Right lobe of liver (tissue), 6 donors: ENCODE measurements around the gene NRL. TPM values are rescaled to one million over a fixed set of nuclear protein-coding genes. Genes with fewer than 3 reads are reported as not detected.
A peak's percentile ranks its signal among the peaks of the same experiment; 100 is the strongest.
"Not testable (repeated sequence)": the region's sequence is repeated elsewhere in the genome, so short reads cannot be mapped to it uniquely, and the experiment has no call there.

ENCODE experiments used
- ATAC-seq, 4 donors: fragments of 200-7000 bp; cut with Tn5 transposase; one replicate each; pipeline ENCODE4 v1.9.1; 2020; ENCODE audit warnings: mild to moderate bottlenecking in 4 of 4, moderate library complexity in 4 of 4
- DNase-seq, 3 donors: peaks; one replicate each; pipeline ENCODE4 v3.0.0-alpha.2; 2020
- H3K27ac ChIP-seq, 3 donors: fragments of 200-600 bp; one replicate each; pipeline ENCODE4 v1.8.0; 2022
- H3K27me3 ChIP-seq, 2 donors: fragments of 200-600 bp; one replicate each; pipeline ENCODE4 v1.8.0; 2022
- H3K36me3 ChIP-seq, 4 donors: fragments of 200-600 bp; sonication (generic) in 1 of 4; one replicate each; pipeline versions ENCODE4 v1.5.1 to v1.8.0; 2017 to 2022; ENCODE audit warnings: control low read depth in 1 of 4
- H3K4me1 ChIP-seq, 4 donors: fragments of 200-600 bp; sonication (generic) in 1 of 4; one replicate each; pipeline versions ENCODE4 v1.5.1 to v1.8.0; 2017 to 2022; ENCODE audit warnings: control low read depth in 1 of 4
- H3K4me3 ChIP-seq, 3 donors: fragments of 200-600 bp; one replicate each; pipeline ENCODE4 v1.8.0; 2022
- H3K9me3 ChIP-seq, 4 donors: fragments of 200-600 bp; sonication (generic) in 1 of 4; one replicate each; pipeline versions ENCODE4 v1.5.1 to v1.8.0; 2017 to 2022; ENCODE audit warnings: control low read depth in 1 of 4
- CTCF ChIP-seq, 4 donors: fragments of 200-600 bp in 3 of 4; fragments of 450-650 bp in 1 of 4; IDR thresholded peaks; one replicate each; pipeline versions ENCODE4 v1.5.1 to v1.8.0; 2016 to 2022; ENCODE audit warnings: antibody characterized with exemption in 4 of 4, mild to moderate bottlenecking in 2 of 4
- POLR2A ChIP-seq: fragments of 450-650 bp; IDR thresholded peaks from one replicate; pipeline ENCODE4 v1.6.1; 2017; ENCODE audit warnings: antibody characterized with exemption, mild to moderate bottlenecking
- WGBS: methylation state at CpG from one replicate; pipeline ENCODE4 v1.1.6; 2018; ENCODE audit warnings: low coverage, low lambda C conversion rate; ENCODE audit not compliant: insufficient coverage; ENCODE audit errors: missing lambda C conversion rate; 5-methylcytosine and 5-hydroxymethylcytosine counted together
- intact Hi-C, 2 donors: fragments of 100-400 bp; cut with DNase I; formaldehyde crosslinking; loops; one replicate each; pipeline versions ENCODE4 v1.11.2 to v1.14.1; 2022
- total RNA-seq, 6 experiments: library from RNA; depleted of rRNA in 2 of 6; stranded (reverse); fragments of >200 nt in 2 of 6; fragmentation: NEBNext Ultra II Directional in 3 of 6; extraction: Animal tissue kit (Norgen Biotek cat#: 25700) in 3 of 6; gene quantifications; one replicate each; pipeline versions ENCODE4 v1.1.0 to v1.2.4, GENCODE V29; 2016 to 2023
- donor health status: DM: no; HTN: yes; CAD: no.
- donor health status: DM: no; HTN: no; CAD: no.
- donor health status: DM: no; HTN: no; CAD: no.
- donor health status: DM: no; HTN: yes; CAD: no.
- donor health status: DM: no; HTN: yes; CAD: no.

NRL gene
- total RNA-seq, 6 experiments from 2014 or later = 1.4 to 2.9 (median 2.1) TPM

DNA sequence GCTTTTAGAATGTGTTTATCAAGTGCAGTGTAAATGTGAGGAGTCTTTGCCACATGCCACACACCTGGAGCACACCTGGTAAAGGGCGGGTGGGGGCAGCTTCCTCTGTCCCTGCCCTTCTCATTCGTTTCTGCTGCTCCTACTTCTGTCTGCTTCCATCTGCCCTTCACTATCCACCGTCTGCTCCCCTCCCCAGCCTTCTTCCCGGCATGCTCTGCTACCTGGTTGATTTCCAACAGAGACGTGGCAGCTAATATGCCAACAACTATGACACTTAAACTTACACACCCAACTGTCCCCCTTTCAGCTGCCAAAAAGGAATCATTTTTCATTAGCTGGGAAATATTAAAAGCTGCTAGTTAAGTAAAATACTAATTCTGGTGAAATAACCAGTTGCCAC lies 72.0 kb downstream of the NRL start:
- DNase-seq (peak in 1 of 3 donors; percentile 47), ATAC-seq (peak in 1 of 4 donors; percentile 52)
- H3K27me3 ChIP-seq = no peaks in the 10 kb centered on the region
- no peak for TF ChIP-seq CTCF (IDR thresholded peaks at IDR 0.05)
- no peak for TF ChIP-seq POLR2A
- H3K36me3 ChIP-seq = no peaks in the 10 kb centered on the region
- 52% methylated on average over 5 of the region's 5 CpGs for WGBS
- H3K4me3 ChIP-seq = no peak overlapping the region
- intact Hi-C loops = no loop called here
- H3K9me3 ChIP-seq = no peaks in the 10 kb centered on the region
- no peaks in the 10 kb centered on the region for H3K4me1 ChIP-seq
- H3K27ac ChIP-seq = no peak overlapping the region

DNA sequence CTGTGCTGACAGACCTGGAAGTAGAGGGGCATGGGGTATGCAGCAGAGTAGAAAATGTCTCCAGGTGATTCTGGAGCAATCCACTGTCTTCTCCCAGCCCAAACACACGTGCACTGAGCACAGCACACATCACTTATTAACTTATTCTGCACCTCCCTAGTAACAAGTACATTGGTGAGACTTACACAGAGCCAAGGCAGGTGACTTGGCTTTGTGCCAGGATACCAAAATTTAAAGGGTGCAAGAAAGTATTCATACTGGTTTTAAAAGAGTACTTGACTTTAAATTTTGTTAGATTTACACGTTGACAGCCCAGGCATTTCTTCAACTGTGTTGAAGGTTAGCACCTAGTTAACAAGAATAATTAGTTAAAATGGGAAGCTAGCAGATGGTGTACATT lies 74.1 kb downstream of the NRL start:
- Histone ChIP-seq H3K9me3 (no peaks in the 10 kb centered on the region), H3K4me1 (peaks cover 0 to 9% (median 4%) of the 10 kb centered on the region in 4 donors), H3K36me3 (no peaks in the 10 kb centered on the region), H3K4me3 (no peak overlapping the region), H3K27me3 (no peaks in the 10 kb centered on the region), H3K27ac (no peak overlapping the region)
- no peak for TF ChIP-seq CTCF (IDR thresholded peaks at IDR 0.05)
- TF ChIP-seq POLR2A = no peak
- 43% methylated on average over 2 of the region's 2 CpGs for WGBS
- intact Hi-C loops = no loop called here
- ATAC-seq = no peak
- no peak for DNase-seq

DNA sequence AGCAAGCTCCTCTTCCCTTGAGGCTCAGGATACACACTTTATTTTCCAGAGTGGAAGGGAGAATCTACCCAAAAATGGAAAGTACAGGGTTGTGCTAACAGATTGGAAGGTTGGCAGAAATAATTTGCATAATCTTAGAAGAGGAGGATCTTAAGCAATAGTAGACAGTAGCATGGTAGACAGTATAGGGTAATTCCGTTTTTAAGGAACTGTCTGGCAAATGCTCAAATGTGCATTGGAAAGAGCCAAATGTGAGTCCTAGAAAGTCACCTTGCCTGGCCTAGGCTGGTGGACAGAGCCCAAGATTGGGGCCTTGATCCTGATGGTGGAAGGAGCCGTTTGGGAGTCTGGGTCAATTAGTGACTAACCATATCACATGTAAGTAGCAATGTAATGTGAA lies 76.1 kb downstream of the NRL start:
- H3K36me3 ChIP-seq = no peaks in the 10 kb centered on the region
- DNase-seq (no peak), ATAC-seq (no peak)
- intact Hi-C loops = no loop called here
- no peak overlapping the region for H3K4me3 ChIP-seq
- 52% methylated on average over 2 of the region's 2 CpGs for WGBS
- no peak overlapping the region for H3K27ac ChIP-seq
- TF ChIP-seq CTCF (IDR thresholded peaks at IDR 0.05) (no peak), POLR2A (no peak)
- no peaks in the 10 kb centered on the region for H3K27me3 ChIP-seq
- H3K4me1 ChIP-seq = peaks cover 0 to 11% (median 4%) of the 10 kb centered on the region in 4 donors
- H3K9me3 ChIP-seq = no peaks in the 10 kb centered on the region

DNA sequence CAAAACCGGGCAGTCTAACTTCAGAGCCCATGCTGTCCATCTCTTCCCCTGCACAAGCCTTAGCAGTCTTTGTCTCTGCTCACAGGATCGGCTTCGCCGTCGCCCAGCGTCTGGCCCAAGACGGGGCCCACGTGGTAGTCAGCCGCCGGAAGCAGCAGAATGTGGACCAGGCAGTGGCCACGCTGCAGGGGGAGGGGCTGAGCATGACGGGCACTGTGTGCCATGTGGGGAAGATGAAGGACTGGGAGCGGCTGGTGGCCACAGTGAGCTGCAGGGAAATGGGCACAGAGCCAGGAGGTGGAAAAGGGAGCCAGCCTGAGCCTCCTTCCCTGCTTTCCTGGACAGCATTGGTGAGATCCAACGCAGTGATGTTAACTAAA lies 77.1 kb downstream of the NRL start:
- intact Hi-C loops = no loop called here
- DNase-seq = peak in 1 of 3 donors; percentile 55
- no peak overlapping the region for H3K27ac ChIP-seq
- no peak overlapping the region for H3K4me3 ChIP-seq
- H3K36me3 ChIP-seq = no peaks in the 10 kb centered on the region
- no peaks in the 10 kb centered on the region for H3K27me3 ChIP-seq
- TF ChIP-seq CTCF (IDR thresholded peaks at IDR 0.05) (no peak), POLR2A (no peak)
- no peak for ATAC-seq
- no peaks in the 10 kb centered on the region for H3K9me3 ChIP-seq
- 43% methylated on average over 1 of the region's 14 CpGs for WGBS
- peaks cover 0 to 21% (median 4%) of the 10 kb centered on the region in 4 donors for H3K4me1 ChIP-seq

DNA sequence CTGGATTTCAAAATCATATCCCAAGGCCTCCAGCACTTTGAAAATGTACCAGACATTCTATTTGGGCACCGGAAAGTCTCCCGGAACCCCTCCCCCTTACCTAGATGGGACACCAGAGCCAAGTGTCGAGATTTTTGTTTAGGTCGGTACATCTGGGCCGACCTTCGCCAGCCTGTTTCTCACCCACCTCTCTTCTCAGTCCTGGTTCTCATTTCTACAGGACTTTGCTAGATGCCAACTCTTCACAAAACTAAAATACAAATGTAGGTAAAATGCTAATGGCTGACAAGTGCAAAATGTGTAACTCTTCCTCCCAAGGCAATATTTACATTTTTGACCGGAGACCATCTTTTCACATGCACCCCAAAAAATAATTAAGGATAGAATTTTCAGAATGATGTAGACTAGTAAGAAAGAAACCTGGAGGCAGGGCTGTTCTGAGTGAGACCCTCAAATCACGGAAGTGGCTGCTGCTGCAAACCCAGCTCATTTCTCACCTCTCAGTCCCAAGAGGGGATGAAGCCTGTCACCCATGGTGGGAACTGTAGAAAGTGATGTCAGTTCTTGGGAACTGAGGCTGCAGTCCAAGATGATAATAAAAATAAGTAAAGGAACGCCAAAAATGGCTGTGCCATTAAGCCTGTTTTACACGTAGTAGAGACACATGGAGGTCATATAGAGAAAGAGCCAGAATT lies 77.6 kb downstream of the NRL start:
- peak overlapping the region; percentile 70 to 84 (median 83) for H3K27ac ChIP-seq

More for the DNA sequence above, 77.6 kb downstream of the NRL start:
- DNase-seq, ATAC-seq, H3K9me3 ChIP-seq, intact Hi-C loops, H3K36me3 ChIP-seq, H3K27me3 ChIP-seq: not testable (repeated sequence)
- 29% methylated on average over 10 of the region's 10 CpGs for WGBS
- Histone ChIP-seq H3K4me1 (peaks cover 0 to 26% (median 4%) of the 10 kb centered on the region in 4 donors), H3K4me3 (peak overlapping the region; percentile 59 to 73 (median 60))
